ENCODE results near the gene BATF. TPM values are rescaled to one million over a fixed set of nuclear protein-coding genes. Genes with fewer than 3 reads are reported as not detected.

BATF gene
- total and polyA plus RNA-seq, 2 donors from 2014 or later = 1.6 to 3.7 TPM

DNA sequence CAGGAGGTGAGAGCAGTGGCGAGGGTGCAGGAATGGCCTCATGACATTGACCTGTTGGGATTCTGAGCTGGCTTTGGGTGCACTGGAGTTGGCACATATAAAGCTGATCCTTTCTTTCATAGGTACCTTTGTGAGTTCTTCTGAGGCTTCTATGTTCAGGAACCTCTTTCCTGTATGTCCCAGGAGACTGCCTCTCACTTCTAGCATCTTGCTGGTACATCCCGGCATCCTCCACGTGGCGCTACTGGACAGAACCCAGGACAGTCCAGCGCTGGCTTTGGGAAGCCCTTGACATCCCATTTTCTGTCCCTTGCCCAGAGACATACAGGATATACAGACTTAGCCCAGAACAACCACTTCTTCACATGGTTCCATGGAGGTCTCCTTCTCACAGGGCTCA, 44.4 kb upstream of the BATF start:
- no peak overlapping the region for H3K27ac ChIP-seq (ENCODE audit: low read depth in 2 of 2, low read length in 2 of 2)
- DNase-seq (no peak), FAIRE-seq (no peak)
- TF ChIP-seq, protein P1, sequence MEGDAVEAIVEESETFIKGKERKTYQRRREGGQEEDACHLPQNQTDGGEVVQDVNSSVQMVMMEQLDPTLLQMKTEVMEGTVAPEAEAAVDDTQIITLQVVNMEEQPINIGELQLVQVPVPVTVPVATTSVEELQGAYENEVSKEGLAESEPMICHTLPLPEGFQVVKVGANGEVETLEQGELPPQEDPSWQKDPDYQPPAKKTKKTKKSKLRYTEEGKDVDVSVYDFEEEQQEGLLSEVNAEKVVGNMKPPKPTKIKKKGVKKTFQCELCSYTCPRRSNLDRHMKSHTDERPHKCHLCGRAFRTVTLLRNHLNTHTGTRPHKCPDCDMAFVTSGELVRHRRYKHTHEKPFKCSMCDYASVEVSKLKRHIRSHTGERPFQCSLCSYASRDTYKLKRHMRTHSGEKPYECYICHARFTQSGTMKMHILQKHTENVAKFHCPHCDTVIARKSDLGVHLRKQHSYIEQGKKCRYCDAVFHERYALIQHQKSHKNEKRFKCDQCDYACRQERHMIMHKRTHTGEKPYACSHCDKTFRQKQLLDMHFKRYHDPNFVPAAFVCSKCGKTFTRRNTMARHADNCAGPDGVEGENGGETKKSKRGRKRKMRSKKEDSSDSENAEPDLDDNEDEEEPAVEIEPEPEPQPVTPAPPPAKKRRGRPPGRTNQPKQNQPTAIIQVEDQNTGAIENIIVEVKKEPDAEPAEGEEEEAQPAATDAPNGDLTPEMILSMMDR (IDR thresholded peaks at IDR 0.05; ENCODE audit: borderline replicate concordance, extremely low read depth, insufficient read depth) = no peak
- H3K4me1 ChIP-seq (ENCODE audit: control insufficient read depth in 2 of 3, insufficient read depth in 2 of 3, low read depth in 1 of 3, low read length in 3 of 3) = peaks cover 0 to 2% (median 0%) of the 10 kb centered on the region in 3 donors
- H3K4me3 ChIP-seq (ENCODE audit: low read length in 3 of 3) = no peak overlapping the region
- no peaks in the 10 kb centered on the region for H3K27me3 ChIP-seq (ENCODE audit: control insufficient read depth, insufficient read depth, low read length)
- H3K36me3 ChIP-seq (ENCODE audit: control insufficient read depth in 2 of 3, insufficient read depth in 3 of 3, low read length in 3 of 3) = peaks cover 0 to under 1% (median 0%) of the 10 kb centered on the region in 3 donors
- intact Hi-C loops (cut with DNase I) = no loop called here
- no peaks in the 10 kb centered on the region for H3K9me3 ChIP-seq (ENCODE audit: control insufficient read depth in 2 of 3, insufficient read depth in 1 of 3, low read length in 3 of 3)
- no peak overlapping the region for H3K9ac ChIP-seq (ENCODE audit: low read length in 3 of 3)

DNA sequence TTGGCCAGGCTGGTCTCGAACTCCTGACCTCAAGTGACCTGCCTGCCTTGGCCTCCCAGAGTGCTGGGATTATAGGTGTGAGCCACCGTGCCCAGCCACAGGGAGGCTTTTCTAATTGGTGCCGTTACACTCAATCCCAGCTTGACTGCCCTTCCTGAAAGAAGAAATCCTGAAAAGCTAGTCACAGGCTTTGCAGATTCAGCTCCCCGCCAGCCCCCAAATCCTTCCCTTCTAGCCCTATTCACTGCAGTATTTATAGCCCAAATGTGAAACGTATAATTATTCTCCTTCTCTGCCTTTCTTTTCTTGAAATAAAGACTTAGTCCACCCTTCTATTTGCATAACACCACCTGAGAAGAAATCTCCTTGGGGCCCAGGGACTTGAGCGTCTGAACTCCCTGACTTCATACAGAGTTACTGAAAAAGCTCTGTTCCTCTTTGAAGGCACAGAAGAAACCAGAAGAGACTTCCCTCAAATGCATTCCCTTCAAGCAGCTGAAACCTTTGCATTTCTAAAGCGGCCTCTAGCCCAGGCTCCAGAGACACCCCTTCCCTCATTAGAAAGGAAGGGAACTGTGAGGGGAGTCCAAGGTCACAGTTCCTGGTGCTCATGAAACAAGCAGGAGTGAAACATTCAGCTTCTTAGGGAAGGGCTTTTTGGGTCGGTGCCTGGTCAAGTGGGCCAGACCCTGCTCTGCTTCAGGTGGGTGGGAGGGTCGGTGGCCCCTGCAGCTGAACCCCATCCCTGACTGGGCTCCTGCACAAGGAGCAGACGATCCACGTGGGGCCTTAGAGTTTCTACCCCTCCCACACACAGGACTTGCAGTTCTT, 42.3 kb upstream of the BATF start:
- intact Hi-C loops (cut with DNase I) = loop anchor here (10.0 kb wide), 1 partner anchor 345 kb away; no protein-coding TSS in a partner anchor
- peaks cover 0 to 5% (median 0%) of the 10 kb centered on the region in 3 donors for H3K4me1 ChIP-seq (ENCODE audit: control insufficient read depth in 2 of 3, insufficient read depth in 2 of 3, low read depth in 1 of 3, low read length in 3 of 3)
- no peaks in the 10 kb centered on the region for H3K36me3 ChIP-seq (ENCODE audit: control insufficient read depth in 2 of 3, insufficient read depth in 3 of 3, low read length in 3 of 3)
- H3K9me3 ChIP-seq (ENCODE audit: control insufficient read depth in 2 of 3, insufficient read depth in 1 of 3, low read length in 3 of 3) = no peaks in the 10 kb centered on the region
- H3K9ac ChIP-seq (ENCODE audit: low read length in 3 of 3) = no peak overlapping the region
- H3K27me3 ChIP-seq (ENCODE audit: control insufficient read depth, insufficient read depth, low read length) = no peaks in the 10 kb centered on the region
- TF ChIP-seq, protein P1 (IDR thresholded peaks at IDR 0.05; ENCODE audit: borderline replicate concordance, extremely low read depth, insufficient read depth) = no peak
- FAIRE-seq = no peak
- H3K27ac ChIP-seq (ENCODE audit: low read depth in 2 of 2, low read length in 2 of 2) = no peak overlapping the region
- peak in 1 of 5 donors; percentile 44 for DNase-seq
- no peak overlapping the region for H3K4me3 ChIP-seq (ENCODE audit: low read length in 3 of 3)

DNA sequence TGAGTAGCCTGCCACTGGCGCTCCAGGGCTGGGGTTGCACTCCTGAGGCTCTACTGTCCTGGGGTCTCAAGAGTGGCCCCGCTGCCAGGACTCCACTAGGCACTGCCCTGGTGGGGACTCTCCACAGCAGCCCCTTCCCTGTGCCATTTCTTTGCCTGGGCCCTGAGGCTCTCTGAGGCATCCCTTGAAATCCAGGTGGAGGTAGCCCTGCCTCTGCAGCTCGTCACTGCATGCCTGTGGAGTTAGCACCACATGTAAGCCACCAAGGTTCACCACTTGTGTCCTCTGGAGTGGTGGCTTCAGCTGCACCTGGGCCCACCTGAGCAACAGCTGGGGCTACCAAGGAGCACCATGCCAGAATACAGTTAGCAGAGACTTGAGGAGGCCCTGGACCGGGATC, 39.9 kb upstream of the BATF start:
- no peak for FAIRE-seq
- no peak for DNase-seq
- Histone ChIP-seq H3K4me1 (ENCODE audit: control insufficient read depth in 2 of 3, insufficient read depth in 2 of 3, low read depth in 1 of 3, low read length in 3 of 3) (peaks cover 0 to 6% (median 0%) of the 10 kb centered on the region in 3 donors), H3K27me3 (ENCODE audit: control insufficient read depth, insufficient read depth, low read length) (no peaks in the 10 kb centered on the region), H3K9me3 (ENCODE audit: control insufficient read depth in 2 of 3, insufficient read depth in 1 of 3, low read length in 3 of 3) (no peaks in the 10 kb centered on the region), H3K27ac (ENCODE audit: low read depth in 2 of 2, low read length in 2 of 2) (no peak overlapping the region), H3K9ac (ENCODE audit: low read length in 3 of 3) (no peak overlapping the region), H3K36me3 (ENCODE audit: control insufficient read depth in 2 of 3, insufficient read depth in 3 of 3, low read length in 3 of 3) (no peaks in the 10 kb centered on the region), H3K4me3 (ENCODE audit: low read length in 3 of 3) (no peak overlapping the region)
- intact Hi-C loops (cut with DNase I) = loop anchor here (10.0 kb wide), 1 partner anchor 348 kb away; no protein-coding TSS in a partner anchor
- TF ChIP-seq, protein P1 (IDR thresholded peaks at IDR 0.05; ENCODE audit: borderline replicate concordance, extremely low read depth, insufficient read depth) = no peak

Data from kidney (tissue), 14 donors.